GM19467 (cell line): ENCODE data around the gene CPT1A.

ENCODE experiments used
- ATAC-seq: cut with Tn5 transposase; IDR thresholded peaks from one replicate; pipeline ENCODE4 v1.9.1; 2021; ENCODE audit warnings: mild to moderate bottlenecking, moderate library complexity; ENCODE audit not compliant: unreplicated experiment

Gene CPT1A

GRCh38 chr11:68854273-68854958, 12.7 kb upstream of the CPT1A start:
- no peak for ATAC-seq

GRCh38 chr11:68852628-68853027, 10.9 kb upstream of the CPT1A start:
- no peak for ATAC-seq

DNA sequence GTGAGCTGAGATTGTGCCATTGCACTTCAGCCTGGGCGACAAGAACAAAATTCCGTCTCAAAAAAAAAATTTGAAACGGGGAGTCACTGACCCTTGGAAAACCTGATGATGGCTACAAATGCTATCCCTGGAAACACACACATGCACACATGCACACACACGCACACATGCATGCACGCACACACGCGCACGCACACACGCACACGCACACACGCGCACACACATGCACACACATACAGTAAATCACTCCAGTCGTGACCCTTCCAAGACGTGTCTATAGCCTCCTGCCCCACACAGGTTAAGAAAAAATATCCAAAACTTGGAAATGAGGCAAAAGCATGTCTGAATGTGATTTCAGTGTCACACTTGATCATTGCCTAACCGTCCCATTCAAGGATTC, 6.7 kb upstream of the CPT1A start:
- no peak for ATAC-seq

DNA sequence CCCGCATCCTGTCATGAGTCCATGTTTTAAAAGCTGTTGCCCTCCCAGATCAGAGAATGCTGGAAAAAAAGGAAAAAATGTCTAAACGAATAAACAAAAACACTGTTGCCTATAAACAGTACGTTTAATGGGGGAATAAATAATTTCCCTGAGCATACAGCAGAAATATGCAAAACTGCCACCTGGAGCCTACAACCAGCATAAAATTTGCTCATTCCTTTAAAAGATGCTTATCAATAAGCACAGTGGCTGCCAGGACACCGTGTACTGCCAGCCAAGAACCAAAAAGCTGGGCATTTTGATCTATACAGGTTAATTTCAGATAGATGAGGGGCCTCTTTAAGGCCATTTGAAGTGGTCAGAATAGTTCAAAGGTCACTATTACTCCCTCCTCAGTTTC, 5.7 kb upstream of the CPT1A start:
- no peak for ATAC-seq

DNA sequence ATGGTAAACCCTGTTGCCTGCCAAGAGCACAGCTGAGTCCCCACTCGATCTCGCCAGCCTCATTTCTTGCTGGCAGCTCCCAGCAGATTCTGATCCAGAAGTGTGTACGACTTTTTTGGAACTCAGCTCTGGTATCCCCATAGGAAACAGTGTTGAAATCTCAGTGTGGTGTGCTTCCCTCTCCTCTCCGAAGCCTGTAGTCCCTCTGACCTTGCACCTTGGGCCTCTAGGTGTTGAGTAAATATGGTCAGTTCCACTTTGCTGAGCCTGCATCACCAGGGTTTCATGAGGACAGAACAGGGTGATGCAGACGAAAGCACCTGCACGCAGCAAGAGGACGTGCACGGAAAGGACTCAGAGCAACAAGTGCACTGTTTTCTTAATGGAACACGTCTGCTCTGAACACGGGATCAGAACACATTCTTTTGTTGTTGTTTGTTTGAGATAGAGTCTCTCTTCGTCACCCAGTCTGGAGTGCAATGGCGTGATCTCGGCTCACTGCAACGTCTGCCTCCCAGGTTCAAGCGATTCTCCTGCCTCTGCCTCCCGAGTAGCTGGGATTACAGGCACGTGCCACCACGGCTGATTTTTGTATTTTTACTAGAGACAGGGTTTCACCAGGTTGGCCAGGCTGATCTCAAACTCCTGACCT, 3.8 kb upstream of the CPT1A start:
- ATAC-seq: no peak

- no peak for ATAC-seq
Observed at GRCh38 chr11:68844801-68845200, 3.1 kb upstream of the CPT1A start.

DNA sequence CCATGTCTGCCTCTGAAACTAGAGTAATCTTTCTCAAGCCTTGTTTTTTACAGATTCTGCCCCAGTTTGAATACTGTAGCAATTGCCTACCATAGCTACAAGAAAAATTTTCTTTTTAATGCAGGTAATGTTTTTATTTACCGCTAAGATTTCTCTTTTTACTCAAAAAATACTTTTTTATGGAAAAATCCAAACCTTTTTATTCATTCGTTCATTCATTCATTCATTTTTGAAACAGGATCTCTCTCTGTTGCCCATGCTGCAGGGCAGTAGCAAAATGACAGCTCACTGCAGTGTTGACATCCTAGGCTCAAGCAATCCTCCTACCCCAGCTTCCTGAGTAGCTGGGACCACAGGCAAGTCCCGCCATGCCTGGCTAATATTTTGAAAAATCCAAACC, 2.7 kb upstream of the CPT1A start:
- ATAC-seq: no peak

DNA sequence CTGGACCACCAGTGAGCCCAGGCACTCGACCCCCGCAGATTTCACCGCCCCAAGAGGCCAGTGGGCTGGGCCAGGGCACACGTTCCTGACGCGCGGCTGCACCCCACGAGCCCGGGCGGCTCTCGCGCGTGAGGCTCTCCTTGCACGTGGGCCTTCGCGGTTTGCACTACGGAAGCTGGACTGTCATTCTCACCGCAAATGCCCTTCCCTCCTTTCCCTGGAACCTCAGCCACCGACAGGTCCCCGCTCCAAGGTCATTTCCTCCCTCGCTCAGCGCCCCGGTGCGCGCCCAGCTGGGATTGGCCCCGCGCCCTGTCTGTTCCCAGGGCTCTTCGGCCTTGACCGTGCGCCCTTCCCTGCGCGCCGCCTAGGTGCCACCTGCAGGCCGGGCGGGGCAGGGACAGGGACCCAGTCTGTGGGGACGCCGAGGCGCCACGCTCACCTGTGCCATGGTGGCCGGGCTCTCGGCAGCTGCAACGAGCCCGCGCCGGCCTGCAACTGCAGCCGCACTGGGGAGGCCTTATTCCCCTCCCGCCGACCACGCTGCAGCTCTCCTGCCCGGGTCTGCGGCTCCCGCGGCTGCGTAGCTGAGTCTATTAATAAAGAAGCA, 2.1 kb upstream of the CPT1A start:
- no peak for ATAC-seq

GRCh38 chr11:68843052-68843561, 1.4 kb upstream of the CPT1A start:
- ATAC-seq: no peak

DNA sequence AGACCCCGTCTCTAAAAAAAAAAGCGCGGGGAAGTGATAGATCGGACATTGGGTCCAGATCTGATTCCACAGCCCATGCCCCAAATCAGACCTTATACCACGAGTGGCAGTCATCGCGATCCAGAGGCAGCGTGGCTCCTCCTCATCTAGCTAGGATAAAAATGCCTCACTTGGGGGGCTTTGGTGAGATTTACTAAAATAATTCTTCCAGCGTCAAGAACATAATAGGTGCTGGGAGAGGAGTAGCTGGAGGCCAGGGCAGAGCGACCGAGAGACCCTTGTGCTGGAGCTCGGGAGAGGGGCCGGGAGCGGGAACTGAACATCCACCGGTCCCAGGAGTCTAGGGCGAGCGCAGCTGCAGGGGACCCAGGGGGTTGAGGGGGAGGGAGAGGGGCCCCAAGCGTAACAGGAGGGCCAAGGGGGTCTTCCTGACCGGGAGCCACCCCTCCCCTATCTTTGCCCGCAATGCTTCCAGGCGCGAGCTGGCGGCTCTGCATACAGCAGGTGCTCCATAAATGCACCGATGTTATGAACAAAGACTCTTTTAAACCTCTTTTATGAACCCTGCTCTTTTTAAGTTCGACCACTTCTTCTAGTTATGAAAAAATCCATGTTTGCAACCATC, 823 bp upstream of the CPT1A start:
- no peak for ATAC-seq

GRCh38 chr11:68840661-68841653, 759 bp downstream of the CPT1A start:
- ATAC-seq: no peak

- ATAC-seq: no peak
Observed at GRCh38 chr11:68839911-68840641, 1.6 kb downstream of the CPT1A start.

DNA sequence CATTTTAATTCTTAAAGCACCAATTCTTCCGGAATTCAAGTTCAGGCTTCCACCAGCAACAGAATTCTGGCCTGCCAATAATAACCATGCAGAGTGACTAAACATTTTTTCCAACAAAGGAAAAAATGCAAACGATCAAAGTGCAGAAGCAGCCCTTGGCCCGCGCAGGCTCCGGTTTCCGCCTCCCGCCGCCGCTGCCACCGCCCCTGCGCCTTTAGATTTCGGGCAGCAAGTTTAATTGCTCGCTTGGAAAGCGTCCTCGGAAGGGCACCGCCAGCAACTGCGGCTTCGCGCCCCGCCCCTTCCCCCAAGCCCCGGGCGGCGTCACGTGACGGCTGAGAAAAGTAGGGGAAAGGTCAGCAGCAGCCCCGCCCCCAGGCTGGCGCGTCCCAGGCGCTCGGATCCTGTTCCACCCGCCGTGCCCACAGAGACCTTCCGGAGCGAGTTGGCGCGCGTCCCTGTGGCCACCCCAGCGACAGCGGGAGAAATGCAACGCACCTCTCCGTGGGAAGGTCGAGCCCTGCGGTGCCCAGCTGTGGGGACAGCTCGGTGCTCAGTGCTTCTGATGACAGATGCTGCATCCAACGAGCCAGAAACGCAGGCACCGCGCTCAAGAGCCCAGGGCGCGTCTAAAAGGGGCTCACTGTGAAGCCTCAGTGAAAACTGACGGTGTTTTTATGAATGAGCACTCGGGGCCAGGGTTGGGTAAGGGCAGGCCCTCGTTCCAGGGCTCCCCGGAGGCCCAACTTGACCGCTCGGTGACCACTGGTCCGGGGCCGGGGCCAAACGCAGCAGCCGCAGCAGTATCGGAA, 2.5 kb downstream of the CPT1A start:
- peak; percentile 36 for ATAC-seq

DNA sequence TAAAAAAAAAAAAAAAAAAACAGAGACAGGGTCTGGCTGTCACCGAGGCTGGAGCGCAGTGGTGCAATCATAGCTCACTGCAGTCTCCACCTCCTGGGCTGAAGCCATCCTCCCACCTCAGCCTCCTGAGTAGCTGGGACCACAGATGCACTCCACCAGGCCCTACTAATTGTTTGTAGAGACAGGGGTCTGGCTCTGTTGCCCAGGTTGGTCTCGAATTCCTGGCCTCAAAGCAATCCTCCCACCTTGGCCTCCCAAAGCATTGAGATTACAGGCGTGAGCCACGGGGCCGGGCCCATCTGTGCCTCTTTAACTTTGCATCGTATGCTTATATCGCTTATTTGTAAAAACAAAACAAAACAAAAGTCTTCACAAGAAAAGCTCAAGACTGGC, 3.1 kb downstream of the CPT1A start:
- no peak for ATAC-seq

- no peak for ATAC-seq
Observed at GRCh38 chr11:68837583-68838571, 3.8 kb downstream of the CPT1A start.

GRCh38 chr11:68835749-68836148, 6.0 kb downstream of the CPT1A start:
- no peak for ATAC-seq

- ATAC-seq: no peak
Observed at GRCh38 chr11:68835328-68835727, 6.4 kb downstream of the CPT1A start.
